Measurements from ENCODE around the gene GRAP2.
A peak's percentile ranks its signal among the peaks of the same experiment; 100 is the strongest.

GRAP2 gene

DNA sequence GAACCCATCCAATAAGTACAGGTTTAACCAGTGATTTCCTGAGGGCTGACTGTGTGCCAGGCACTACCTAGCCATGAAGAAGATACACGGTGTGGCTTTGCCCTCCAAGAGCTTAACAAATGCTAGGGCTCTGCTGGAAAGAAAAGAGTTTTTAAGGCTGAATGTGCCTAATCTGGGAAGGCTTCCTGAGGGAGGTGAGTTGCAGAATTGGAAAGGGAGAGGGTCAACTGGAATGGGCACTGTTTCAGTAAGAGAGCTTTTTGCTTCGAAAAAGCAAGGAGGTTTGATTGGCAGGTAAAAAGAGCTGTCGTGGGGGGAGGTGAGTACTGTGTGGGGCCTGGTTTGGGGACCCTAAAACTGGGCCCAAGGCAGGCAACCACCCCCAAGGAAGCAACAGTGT is 96.5 kb downstream of the GRAP2 start:
- no peak for DNase-seq

DNA sequence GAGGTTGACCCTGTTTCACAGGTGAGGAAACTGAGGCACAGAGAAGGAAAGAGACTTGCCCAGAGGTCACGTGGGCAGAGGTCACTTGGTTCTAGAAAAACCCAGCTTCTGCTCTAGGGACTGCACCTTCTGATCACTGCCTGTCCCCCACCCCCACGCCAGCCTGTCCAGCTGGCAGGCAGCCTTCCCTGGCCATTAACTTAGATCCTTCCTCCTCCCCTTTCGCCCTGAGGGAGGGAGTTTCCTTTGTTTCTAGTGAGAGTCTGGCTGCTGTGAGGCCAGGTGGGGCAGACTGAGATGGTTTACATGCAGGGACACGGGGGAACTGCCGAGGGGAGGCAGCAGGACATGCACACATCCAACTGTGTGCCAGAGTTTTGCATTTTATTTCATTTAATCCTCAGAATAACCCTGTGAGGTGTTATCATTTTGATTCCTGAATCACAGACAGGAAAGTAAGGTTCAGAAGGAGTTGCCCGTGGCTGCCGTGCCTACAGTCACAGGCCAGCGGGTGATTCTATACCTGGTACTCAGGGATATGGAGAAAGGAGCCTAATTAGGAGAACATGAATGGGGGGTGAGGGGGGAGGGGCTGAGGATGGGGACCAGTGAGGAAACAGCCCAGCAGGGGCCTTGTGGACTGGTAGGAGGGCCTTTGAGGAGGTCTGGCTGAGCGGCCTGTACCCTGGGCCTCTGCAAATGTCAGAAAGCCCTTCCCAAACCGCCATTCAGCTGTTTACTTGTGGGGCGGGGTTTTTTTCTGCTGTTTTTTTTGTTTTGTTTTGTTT is 97.2 kb downstream of the GRAP2 start:
- no peak for DNase-seq

DNA sequence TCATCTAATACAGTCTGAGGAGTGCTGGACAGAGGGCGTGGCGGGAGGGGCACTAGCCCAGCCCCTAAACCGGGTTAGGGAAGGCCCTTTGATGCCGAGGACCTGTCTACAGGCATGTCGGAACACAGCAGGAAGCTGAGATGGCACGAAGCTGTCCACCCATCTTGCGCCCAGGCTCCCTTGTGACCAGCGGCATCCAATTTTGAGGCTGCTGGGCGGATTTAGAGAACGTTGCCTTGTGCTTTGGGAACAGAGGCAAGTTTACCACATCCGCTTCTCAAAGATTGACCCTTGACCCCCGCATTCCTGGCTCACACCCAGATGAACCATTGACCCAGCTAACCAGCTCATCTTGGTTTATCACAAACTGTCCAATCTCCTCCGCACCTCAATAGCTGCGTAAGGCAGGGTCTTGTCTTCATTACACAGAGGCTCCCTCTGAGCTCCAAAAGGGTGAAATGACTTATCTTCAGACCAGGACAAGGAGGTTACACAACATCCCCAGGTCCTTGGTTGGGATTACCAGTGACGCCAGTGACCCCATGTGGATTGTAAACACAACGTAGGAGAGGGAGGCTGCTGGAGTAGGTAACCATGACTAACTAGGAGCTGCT is 98.4 kb downstream of the GRAP2 start:
- DNase-seq = no peak

DNA sequence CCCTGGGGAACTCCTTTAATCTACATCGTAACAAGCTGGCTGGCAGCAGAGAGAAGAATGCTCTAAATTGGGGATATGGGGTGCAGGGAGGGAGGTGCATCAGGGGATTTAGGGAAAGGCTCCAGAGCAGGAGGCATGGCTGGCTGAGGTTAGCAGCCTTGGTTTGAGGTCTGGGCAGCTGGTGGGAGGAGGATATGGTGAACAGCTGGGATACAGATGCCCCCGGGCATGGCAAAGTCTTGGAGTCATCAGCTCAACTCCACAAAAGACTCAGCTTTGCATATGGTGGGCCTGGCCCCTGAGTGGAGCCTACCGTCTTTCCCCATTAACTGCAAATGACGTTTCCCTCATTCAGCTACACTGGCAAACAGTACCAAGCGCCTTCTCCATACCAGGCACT is 99.3 kb downstream of the GRAP2 start:
- no peak for DNase-seq

DNA sequence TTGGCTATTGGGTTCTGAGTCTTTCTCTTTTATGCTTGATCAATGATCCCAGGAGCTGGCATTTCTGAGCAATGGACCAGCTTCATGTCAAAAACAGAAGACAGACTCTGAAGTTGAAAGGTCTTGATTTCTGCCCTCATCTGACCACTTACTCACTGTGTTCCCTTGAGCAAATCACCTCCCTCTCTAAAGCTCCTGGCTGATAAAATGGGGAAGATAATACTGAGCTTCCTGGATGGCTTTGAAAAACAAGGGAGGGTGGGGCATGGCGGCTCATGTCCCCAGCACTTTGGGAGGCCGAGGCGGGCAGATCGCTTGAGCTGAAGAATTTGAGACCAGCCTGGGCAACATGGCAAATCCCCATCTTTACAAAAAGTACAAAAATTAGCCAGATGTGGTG is 100.2 kb downstream of the GRAP2 start:
- DNase-seq = no peak

DNA sequence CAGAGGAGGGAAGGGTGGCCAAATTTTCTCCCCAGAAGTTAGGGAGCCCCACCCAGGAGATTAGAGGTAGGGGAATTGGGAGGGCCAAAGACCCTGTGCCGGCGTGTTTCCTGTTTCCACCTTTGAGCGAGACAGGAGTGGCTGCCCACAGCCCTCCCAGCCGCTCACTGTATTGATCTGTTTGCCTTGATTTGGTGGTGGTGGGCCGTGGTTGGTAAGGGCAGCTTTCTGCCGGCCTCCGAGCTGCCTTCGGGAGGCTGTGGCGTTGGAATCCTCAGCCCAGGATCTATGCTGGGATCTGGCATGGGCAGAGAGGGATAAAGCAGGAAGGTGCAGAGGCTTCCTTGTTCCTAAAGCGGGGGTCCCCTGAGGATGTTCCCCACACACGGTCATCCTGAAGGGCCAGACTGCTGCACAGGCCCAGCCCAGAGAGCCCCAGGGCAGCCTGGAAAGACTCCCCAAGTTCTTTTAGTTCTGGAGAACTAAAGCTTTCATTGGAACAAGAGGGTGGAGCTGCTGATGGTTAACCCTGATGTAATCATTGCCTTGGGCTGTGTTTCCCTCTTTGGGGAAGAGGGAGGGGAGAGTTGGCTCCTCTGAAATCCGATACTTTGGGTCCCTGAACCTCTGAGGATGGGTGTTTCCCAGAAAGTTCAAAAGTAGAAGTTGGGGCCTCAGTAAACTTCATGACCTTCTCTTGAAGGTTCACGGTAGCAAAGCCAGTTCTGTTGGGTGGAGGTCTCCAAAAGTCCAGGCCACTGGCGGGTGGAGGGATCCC is 101.1 kb downstream of the GRAP2 start:
- no peak for DNase-seq

DNA sequence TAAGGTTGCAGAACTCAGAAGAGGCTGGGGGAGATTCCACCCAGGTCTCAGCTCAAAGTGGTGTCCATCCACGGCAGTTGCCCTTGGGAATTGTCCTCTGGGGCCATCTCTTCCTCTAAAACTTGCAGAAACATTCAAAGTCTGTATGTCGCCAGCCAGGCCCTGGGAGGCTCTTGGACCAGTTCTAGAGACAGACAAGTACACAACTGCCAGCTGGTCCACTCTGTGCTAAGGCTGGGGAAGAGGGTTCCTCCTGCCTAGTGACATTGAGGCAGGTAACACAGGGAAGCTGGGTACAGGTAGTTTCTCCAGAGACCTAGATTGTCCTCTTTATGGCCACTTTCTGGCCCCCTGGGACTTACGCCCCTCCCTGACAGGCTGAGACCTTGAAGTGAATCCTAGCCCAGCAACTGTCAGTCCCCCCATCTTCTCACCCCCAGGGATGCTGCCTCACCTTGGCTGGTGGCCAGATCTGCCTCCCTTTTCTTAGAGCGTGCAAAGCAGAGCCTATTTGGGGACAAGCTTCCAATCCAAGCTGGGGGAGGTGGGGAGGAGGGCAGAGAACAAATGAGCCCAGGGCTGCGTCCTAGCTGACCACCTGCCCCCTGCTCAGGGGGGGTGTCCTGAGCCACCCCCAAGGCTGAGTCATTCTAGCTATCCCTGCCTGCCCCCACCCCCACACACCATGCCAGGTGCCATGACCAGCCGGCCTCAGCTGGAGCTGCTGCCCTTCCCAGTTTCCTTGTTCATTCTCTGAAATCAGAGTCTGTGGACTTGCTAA is 102.2 kb downstream of the GRAP2 start:
- DNase-seq = no peak

DNA sequence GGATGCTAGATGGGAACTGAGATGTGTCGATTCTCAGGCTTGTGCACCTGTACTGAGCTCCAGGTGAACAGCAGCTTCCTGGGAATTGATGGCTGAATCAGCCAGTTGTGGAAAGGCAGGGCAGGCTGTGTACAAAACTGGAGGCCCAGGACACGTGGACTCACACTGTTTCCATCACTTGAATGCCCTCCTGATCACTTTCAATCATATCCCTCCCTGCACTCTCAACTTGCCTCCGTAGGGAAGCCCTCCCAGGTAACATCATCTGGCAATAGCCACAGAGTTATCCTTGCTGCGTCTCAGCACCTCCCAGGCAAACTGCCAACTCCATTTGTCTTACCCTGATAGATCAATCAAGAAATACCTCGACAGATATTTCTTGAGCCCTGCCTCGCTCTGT is 104.0 kb downstream of the GRAP2 start:
- no peak for DNase-seq

DNA sequence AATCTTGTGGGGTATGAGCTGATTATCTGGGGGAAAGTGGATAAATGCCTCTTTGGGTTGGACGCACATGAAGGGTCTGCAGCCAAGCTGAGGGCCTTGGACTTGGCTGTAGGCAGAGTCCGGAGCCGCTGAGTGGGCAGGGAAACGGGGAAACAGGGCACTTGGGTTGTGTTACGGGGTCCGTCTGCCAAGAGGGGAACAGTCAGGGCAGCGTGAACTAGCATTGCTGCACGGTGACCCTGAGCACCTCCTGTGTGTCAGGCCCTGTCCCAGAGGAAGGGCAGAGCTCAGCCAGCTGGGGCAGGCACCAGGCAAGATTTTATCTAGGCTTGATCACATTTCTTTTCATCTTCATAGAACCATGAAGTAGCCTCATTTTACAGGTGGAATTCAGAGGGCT is 105.8 kb downstream of the GRAP2 start:
- no peak for DNase-seq

DNA sequence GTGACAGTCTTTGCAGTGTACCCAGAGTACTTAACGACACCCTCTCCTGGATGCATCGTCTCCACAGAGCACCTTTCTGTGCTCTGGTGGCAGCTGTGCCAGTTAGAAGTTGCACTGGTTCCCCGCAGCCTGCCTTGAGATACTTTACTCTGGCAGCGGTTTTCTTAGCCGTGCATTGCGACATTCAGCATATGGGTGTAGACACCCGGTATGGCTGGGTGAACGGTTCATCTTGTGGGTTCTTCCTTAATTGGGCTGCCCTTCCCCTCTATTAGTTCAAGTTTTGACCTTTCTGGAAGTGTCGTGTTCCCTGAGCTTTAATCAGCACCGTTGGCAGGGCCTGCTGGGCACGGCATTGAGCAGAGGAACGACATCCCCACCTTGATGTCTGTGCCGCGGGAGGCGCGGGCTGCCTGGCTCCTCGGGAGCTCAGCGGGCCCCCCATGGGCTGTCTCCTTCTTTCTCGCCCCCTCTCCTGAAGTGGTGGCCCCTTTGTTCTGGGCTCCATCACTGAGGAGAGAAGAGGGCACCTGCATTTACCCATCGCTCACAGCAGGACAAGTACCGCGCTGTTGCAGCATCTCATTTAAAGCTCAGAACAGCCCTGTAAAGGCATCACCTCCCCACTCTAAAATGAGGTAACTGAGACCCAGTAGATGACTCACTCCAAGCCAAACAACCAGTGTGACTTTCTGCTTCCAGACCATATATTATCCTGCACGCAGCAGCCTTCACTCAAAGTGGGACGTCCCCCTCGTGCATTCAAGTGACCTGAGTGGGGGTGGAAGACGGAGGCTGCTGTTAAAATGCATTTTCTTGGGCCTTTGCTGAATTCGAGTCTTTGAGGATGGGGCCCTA is 107.2 kb downstream of the GRAP2 start:
- no peak for DNase-seq

DNA sequence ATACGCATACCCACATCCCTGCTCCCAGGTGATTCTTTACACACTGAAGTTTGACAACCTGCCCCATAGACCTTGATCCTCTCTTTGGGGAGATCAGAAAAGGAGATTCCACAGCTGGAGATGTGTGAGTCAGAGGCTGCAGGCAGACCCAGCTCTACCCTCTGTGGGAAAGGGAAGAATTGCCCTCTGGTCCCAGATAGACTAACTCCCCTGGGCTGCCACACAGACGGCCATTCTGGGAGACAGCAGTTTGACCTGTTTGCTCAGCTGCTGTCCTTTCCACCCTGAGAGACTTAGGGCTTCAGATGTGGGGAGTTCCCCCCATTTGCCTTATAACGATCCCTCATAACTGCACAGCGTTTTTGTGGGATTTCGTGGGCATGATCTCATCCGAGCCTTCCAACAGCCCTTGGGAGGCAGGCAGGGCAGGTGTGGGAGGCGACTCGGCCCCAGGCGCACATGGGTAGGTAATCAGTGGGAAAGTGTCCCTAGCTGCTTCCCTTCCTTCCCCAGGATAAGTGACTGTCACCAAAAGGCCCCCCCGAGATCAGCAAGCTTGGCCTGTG is 107.9 kb downstream of the GRAP2 start:
- no peak for DNase-seq

DNA sequence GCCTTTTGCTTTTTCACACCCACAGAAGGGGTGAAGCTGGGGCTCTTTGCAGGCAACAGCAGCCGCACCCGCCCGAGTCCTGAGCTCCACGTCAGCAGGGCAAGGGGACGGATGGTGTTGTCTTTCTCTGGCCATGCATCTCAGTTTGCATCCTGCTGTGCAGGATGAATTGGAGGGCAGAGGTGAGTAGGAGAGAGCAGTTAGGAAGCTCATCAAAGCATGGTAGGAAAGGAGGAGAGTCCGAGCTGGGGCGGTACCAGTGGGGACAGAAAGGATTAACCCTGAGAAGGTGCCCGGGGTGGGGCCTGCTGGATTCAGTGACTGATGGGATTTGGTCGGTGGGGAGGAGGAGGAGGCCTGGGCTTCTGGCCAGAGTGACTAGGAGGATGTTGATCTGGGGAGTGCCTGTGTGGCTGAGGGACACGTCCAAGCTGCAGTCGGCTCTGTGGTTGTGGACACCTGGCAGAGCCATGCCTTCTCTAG is 108.4 kb downstream of the GRAP2 start:
- DNase-seq = no peak

DNA sequence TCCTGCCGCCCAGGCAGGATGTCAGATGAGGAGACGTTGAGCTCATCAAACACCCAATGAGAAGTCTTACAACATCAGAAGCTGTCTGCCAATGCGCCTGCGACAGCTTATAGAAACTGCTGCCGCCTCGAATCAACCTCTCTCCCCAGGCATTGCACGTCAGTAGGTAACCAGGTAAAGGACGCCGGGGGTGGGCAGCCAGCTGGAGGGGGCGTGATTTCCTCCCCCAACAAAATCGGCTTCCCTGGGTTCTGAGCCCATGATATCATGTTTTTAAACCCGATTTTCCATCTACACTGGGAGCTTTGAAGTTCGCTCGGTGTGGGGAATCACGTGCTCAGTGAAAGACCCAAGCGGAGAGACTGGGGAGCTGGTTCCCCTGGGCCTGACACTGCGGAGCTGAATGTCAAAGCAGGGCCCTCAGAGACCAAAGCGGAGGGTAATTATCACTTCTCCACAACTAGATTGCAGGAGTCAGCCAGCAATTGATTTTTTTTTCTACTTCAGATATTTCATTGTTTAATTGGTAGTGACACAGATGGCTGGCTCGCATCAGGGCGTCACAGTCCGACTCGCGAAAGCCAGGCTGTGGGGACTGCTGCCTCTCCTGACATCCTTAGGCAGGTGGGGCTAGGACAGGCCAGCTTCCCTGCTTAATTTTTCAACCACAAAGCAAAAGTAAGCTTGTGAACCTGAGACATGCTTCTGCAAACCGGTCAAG is 109.2 kb downstream of the GRAP2 start:
- DNase-seq = peak; percentile 20

DNA sequence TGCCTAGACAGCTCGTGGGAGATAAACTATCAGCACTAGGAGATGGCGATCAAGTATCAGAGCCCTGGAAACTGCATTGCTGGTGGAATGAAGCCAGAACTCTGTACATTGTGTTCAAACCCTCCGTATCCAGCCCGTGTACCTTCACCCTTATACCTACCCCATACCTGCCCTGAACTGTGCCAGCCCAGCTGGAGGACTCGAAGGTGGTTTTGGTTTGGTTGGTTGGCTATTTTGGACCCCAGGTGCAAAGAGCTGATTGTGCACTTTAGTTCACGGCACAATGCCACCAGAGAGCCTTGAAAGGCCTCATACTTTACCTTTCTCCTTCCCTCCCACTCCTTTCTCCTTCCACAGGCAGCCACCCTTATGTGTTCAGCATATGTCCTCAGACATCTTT is 109.9 kb downstream of the GRAP2 start:
- no peak for DNase-seq

DNA sequence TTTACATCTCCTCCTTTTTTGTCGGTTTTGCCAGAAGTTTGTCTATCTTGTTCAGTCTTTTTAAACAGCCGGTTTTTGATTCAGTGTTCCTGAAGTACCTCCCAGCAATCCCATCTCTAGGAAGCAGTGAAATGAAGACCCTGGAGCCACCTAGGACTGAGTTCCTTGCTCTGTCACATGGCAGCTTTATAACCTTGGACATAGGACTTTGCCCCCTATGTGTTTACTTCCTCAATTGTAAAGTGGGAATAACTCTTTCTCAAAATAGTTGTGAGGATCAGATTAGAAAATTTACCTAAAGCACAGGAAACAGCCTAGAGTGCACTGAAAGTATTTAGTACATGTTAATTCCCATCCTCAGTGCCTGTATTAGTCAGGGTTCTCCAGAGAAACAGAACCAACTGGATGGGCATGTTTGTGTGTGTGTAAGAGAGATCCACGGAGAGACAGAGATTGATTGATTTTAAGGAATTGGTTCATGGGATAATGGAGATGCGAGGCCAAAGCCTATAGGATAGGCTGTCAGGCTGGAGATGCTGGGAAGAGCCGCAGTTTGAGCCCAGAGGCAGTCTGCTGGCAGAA is 113.9 kb downstream of the GRAP2 start:
- DNase-seq = no peak

DNA sequence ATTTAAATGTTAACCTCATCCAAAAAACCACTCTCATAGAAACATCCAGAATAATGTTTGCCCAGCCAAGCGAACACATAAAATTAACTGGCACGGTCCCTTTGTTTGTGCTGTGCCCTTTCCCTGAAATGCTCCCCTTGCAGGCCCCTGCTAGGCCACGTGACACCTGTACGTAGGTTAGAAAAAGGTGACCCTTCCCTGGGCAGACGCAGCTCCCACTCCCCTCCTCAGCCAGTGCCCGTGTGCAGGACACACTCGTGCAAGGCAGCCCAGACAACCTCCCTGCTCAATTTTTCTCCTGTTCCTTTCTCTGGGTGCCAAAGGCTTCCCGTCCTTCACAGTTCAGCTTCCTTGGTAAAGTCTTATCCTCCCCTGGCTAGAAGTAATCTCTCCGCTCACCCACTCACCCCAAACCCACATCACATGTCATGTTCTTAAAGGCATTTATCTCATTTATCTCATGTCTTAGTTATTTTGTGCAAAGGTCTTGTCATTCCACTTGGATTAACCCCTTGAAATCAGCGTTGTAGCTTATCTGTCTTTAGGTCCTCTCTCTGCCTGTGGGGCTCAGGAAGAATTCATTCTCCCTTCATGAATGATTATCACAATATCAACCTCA is 114.6 kb downstream of the GRAP2 start:
- DNase-seq = no peak

DNA sequence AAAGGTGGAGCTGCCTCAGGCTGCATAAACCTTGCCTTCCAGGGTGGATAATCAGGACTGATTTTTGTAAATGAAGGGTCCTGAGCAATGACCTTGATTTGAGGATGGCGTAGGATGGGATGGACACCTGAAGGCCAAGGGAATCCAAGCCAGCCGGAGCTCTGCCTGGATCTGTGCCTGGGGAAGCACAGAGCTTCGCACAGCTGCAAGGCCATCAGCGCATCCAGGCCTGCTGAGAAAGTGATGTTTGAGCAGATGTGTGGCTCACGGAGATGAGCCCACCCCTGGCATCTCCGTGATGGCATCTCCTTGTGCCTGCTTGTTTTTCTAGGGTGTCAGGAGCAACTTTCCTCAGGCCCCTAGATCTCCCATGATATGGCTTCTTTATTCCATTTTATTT is 117.2 kb downstream of the GRAP2 start:
- no peak for DNase-seq

DNA sequence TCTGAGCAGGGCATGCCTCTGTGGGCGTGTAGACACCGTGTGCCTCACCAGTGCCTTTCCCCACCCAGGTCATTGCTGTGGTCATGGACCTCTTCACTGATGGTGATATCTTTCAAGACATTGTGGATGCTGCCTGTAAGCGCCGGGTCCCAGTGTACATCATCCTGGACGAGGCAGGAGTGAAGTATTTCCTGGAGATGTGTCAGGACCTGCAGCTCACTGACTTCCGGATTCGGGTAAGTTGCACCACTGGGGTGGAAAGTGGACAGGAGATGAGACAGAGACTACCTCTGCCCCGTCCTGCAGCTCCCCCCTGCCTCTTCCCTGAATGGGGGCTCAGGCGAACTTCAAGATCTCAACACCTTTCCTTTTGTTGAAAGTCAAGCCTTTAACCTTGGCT is 118.2 kb downstream of the GRAP2 start:
- no peak for DNase-seq

DNA sequence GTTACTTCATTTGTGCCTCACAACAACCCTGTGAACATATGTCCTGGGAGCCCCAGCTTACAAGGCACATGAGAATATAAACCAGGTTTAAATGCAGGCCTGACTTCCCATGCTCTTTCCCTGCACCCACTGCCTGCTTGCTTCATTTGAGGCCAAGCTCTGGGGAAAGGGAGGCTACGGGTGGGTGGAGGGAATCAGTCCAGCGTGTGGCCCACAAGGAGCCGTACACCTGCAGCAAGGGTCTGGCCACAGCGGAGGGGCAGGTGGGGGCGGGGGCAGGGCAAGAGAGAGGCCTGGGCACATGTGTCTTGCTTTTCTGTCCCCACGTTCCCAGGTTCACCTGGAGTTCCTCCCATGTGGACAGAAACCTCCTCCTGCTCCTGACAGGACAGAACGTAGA is 120.1 kb downstream of the GRAP2 start:
- no peak for DNase-seq

DNA sequence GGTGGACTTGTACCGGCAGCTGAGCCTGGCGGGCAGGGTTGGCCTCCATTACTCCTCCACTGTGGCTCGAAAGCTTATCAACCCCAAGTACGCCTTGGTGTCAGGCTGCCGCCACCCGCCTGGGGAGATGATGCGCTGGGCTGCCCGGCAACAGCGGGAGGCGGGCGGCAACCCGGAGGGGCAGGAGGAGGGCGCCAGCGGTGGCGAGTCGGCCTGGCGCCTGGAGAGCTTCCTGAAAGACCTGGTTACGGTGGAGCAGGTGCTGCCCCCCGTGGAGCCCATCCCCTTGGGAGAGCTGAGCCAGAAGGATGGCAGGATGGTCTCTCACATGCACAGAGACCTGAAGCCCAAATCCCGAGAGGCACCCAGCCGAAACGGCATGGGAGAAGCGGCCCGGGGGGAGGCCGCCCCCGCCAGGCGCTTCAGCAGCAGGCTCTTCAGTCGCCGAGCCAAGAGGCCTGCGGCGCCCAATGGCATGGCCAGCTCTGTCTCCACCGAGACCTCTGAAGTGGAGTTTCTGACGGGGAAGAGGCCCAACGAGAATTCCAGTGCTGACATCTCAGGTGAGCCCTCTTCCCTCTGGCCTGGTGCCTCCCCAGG is 120.6 kb downstream of the GRAP2 start:
- no peak for DNase-seq
